Neural progenitor cell (in vitro differentiated cells): ENCODE measurements around the gene ZNF221.

Experiments used
- CTCF ChIP-seq: fragments of 200-600 bp; sonication (generic); IDR thresholded peaks from 2 replicates; pipeline ENCODE4 v1.5.1; 2017; ENCODE audit warnings: antibody characterized with exemption, mild to moderate bottlenecking
- EZH2 ChIP-seq: fragments of 200-600 bp; sonication (generic); IDR thresholded peaks from 2 replicates; pipeline ENCODE4 v1.6.1; 2017; ENCODE audit warnings: antibody characterized with exemption, mild to moderate bottlenecking, moderate library complexity
- EZH2phosphoT487 ChIP-seq: fragments of 200-600 bp; sonication (generic); IDR thresholded peaks from 2 replicates; pipeline ENCODE4 v1.6.1; 2017; ENCODE audit warnings: antibody characterized with exemption

- TF ChIP-seq CTCF (no peak), EZH2 (no peak), EZH2phosphoT487 (no peak)
Measured at GRCh38 chr19:43941209-43941608, 9.8 kb upstream of the ZNF221 start.
